C4-2B (cell line): ENCODE results near the gene OR5H14.
"Not testable (repeated sequence)": the region's sequence is repeated elsewhere in the genome, so short reads cannot be mapped to it uniquely, and the experiment has no call there.

ENCODE experiments used
- H3K27ac ChIP-seq: fragments of 450-650 bp; 2 replicates; pipeline ENCODE4 v1.5.1; 2017
- CTCF ChIP-seq: fragments of 450-650 bp; conservative IDR thresholded peaks from 2 replicates; pipeline ENCODE4 v1.5.1; 2017; ENCODE audit warnings: mild to moderate bottlenecking
- ZFX ChIP-seq: fragments of 450-650 bp; IDR thresholded peaks from 2 replicates; pipeline ENCODE4 v1.6.1; 2017

Gene OR5H14

GRCh38 chr3:98130421-98130820 lies 16.9 kb upstream of the OR5H14 start, which contains the start of gene OR5H1:
TSS of gene OR5H1 (plus strand) at chr3:98130721. CDS start at chr3:98132698, 1,977 bp downstream.
- H3K27ac ChIP-seq, result no peak within 1 kb of the TSS
- TF ChIP-seq CTCF (no peak), ZFX (no peak)

GRCh38 chr3:98136631-98137030 lies 10.6 kb upstream of the OR5H14 start:
- TF ChIP-seq ZFX (no peak), CTCF (no peak)
- H3K27ac ChIP-seq, result no peak overlapping the region

- H3K27ac ChIP-seq, result not testable (repeated sequence)
These were observed 9.3 kb upstream of the OR5H14 start for GRCh38 chr3:98137826-98138557.

- no peak for TF ChIP-seq ZFX
- TF ChIP-seq CTCF, result no peak
- no peak overlapping the region for H3K27ac ChIP-seq
These were observed 6.7 kb upstream of the OR5H14 start for GRCh38 chr3:98140531-98140930.

- H3K27ac ChIP-seq, result no peak overlapping the region
- no peak for TF ChIP-seq ZFX
- no peak for TF ChIP-seq CTCF
These were observed 1.5 kb downstream of the OR5H14 start for GRCh38 chr3:98148751-98149150.

GRCh38 chr3:98149456-98149855 lies 2.2 kb downstream of the OR5H14 start:
- H3K27ac ChIP-seq, result not testable (repeated sequence)

- TF ChIP-seq ZFX, result no peak
- no peak overlapping the region for H3K27ac ChIP-seq
These were observed 4.0 kb downstream of the OR5H14 start for GRCh38 chr3:98151241-98151640.

- H3K27ac ChIP-seq, result no peak within 1 kb of the TSS
- TF ChIP-seq ZFX (no peak), CTCF (no peak)
These were observed 19.1 kb downstream of the OR5H14 start, which contains the start of gene OR5H15 for GRCh38 chr3:98166396-98166795. TSS of gene OR5H15 (plus strand) at chr3:98166696. CDS start at chr3:98168700, 2,004 bp downstream.

GRCh38 chr3:98171071-98171470 lies 23.8 kb downstream of the OR5H14 start:
- H3K27ac ChIP-seq, result no peak overlapping the region
- TF ChIP-seq ZFX (no peak), CTCF (no peak)
